ENCODE measurements around the gene SOX5. TPM values are rescaled to one million over a fixed set of nuclear protein-coding genes. Genes with fewer than 3 reads are reported as not detected.
"Not testable (repeated sequence)": the region's sequence is repeated elsewhere in the genome, so short reads cannot be mapped to it uniquely, and the experiment has no call there.

SOX5 gene
- total and polyA plus RNA-seq, 2 experiments from 2014 or later: 1.0 to 4.7 TPM

DNA sequence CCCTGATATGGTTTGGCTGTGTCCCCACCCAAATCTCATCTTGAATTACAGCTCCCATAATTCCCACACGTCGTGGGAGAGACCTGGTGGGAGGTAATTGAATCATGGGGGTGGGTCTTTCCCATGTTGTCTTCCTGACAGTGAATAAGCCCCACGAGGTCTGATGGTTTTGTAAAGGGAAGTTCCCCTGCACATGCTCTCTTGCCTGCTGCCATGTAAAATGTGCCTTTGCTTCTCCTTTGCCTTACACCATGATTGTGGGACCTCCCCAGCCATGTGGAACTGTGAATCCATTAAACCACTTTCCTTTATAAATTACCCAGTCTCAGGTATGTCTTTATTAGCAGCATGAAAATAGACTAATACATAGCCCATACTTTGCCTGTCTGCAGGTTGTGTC, 458.4 kb downstream of the SOX5 start:
- not testable (repeated sequence) for H3K4me3 Mint-ChIP-seq; H3K27me3 ChIP-seq (ENCODE audit: insufficient read depth); H3K27me3 Mint-ChIP-seq (ENCODE audit: insufficient read depth, low read depth, poor library complexity); ATAC-seq; H3K79me2 ChIP-seq (replicated peaks; ENCODE audit: insufficient read depth); DNase-seq (ENCODE audit: low spot score); H3K27ac ChIP-seq (ENCODE audit: low read depth); H2AFZ ChIP-seq; H4K20me1 ChIP-seq (replicated peaks; ENCODE audit: insufficient read depth); H3K4me1 Mint-ChIP-seq; H3K27ac Mint-ChIP-seq; H3K4me1 ChIP-seq (ENCODE audit: insufficient read depth); H3K36me3 ChIP-seq (ENCODE audit: insufficient read depth); H3K4me3 ChIP-seq; H3F3A ChIP-seq (replicated peaks; ENCODE audit: low read depth); H3K9me2 ChIP-seq (ENCODE audit: insufficient read depth); H3K4me2 ChIP-seq
- peaks cover 28% of the 10 kb centered on the region for H3K9me3 Mint-ChIP-seq
- peaks cover 11% of the 10 kb centered on the region; the same call in 2 of the 3 replicates for H3K36me3 Mint-ChIP-seq (ENCODE audit: low read depth)

DNA sequence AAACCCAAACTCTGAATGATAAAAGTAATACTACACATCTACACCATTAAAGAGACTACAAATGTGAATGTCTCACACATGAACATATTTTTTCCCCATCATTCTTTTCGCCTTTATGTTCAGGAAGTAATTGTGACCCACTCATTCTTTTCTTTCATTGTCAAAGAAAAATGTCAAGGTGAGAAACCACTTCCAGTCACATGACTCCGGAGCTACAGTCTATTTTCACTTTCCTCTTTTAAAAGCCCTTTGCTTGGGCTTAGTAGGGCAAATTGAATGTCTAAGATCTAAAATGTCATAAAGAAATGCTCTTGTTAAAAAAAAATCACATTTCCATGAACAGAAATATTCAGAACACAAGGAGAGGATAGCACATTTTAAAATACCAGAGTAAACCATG, 461.3 kb downstream of the SOX5 start:
- no peaks in the 10 kb centered on the region for H3K27me3 Mint-ChIP-seq (ENCODE audit: insufficient read depth, low read depth, poor library complexity)
- Histone ChIP-seq H3K9me2 (ENCODE audit: insufficient read depth) (no peaks in the 10 kb centered on the region), H3K27ac (ENCODE audit: low read depth) (no peak overlapping the region), H3K36me3 (ENCODE audit: insufficient read depth) (no peaks in the 10 kb centered on the region), H3K27me3 (ENCODE audit: insufficient read depth) (no peaks in the 10 kb centered on the region), H3K4me2 (no peak overlapping the region), H3K4me3 (no peak overlapping the region), H4K20me1 (replicated peaks; ENCODE audit: insufficient read depth) (no peaks in the 10 kb centered on the region), H3F3A (replicated peaks; ENCODE audit: low read depth) (no peaks in the 10 kb centered on the region), H3K4me1 (ENCODE audit: insufficient read depth) (no peaks in the 10 kb centered on the region), H3K79me2 (replicated peaks; ENCODE audit: insufficient read depth) (no peaks in the 10 kb centered on the region), H2AFZ (no peak overlapping the region)
- peaks cover 28% of the 10 kb centered on the region for H3K9me3 Mint-ChIP-seq
- H3K4me1 Mint-ChIP-seq: no peaks in the 10 kb centered on the region
- ATAC-seq (no peak), DNase-seq (ENCODE audit: low spot score) (no peak)
- no peak overlapping the region for H3K27ac Mint-ChIP-seq
- TF ChIP-seq, protein P1, sequence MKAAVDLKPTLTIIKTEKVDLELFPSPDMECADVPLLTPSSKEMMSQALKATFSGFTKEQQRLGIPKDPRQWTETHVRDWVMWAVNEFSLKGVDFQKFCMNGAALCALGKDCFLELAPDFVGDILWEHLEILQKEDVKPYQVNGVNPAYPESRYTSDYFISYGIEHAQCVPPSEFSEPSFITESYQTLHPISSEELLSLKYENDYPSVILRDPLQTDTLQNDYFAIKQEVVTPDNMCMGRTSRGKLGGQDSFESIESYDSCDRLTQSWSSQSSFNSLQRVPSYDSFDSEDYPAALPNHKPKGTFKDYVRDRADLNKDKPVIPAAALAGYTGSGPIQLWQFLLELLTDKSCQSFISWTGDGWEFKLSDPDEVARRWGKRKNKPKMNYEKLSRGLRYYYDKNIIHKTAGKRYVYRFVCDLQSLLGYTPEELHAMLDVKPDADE (IDR thresholded peaks at IDR 0.05): no peak
- TF ChIP-seq NANOG (IDR thresholded peaks at IDR 0.05; ENCODE audit: borderline replicate concordance): no peak
- TF ChIP-seq JUNB (IDR thresholded peaks at IDR 0.05; ENCODE audit: unreplicated experiment): no peak
- no peak for TF ChIP-seq ZNF114 (CRISPR knock-in tag; IDR thresholded peaks at IDR 0.05)
- no peak for TF ChIP-seq ZNF331 (CRISPR knock-in tag; IDR thresholded peaks at IDR 0.05; ENCODE audit: low read depth)
- no peak for TF ChIP-seq EZH2 (IDR thresholded peaks at IDR 0.05; ENCODE audit: low read depth, unreplicated experiment)
- TF ChIP-seq, protein P2, sequence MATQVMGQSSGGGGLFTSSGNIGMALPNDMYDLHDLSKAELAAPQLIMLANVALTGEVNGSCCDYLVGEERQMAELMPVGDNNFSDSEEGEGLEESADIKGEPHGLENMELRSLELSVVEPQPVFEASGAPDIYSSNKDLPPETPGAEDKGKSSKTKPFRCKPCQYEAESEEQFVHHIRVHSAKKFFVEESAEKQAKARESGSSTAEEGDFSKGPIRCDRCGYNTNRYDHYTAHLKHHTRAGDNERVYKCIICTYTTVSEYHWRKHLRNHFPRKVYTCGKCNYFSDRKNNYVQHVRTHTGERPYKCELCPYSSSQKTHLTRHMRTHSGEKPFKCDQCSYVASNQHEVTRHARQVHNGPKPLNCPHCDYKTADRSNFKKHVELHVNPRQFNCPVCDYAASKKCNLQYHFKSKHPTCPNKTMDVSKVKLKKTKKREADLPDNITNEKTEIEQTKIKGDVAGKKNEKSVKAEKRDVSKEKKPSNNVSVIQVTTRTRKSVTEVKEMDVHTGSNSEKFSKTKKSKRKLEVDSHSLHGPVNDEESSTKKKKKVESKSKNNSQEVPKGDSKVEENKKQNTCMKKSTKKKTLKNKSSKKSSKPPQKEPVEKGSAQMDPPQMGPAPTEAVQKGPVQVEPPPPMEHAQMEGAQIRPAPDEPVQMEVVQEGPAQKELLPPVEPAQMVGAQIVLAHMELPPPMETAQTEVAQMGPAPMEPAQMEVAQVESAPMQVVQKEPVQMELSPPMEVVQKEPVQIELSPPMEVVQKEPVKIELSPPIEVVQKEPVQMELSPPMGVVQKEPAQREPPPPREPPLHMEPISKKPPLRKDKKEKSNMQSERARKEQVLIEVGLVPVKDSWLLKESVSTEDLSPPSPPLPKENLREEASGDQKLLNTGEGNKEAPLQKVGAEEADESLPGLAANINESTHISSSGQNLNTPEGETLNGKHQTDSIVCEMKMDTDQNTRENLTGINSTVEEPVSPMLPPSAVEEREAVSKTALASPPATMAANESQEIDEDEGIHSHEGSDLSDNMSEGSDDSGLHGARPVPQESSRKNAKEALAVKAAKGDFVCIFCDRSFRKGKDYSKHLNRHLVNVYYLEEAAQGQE (IDR thresholded peaks at IDR 0.05; ENCODE audit: unreplicated experiment): no peak
- TF ChIP-seq, protein P3, sequence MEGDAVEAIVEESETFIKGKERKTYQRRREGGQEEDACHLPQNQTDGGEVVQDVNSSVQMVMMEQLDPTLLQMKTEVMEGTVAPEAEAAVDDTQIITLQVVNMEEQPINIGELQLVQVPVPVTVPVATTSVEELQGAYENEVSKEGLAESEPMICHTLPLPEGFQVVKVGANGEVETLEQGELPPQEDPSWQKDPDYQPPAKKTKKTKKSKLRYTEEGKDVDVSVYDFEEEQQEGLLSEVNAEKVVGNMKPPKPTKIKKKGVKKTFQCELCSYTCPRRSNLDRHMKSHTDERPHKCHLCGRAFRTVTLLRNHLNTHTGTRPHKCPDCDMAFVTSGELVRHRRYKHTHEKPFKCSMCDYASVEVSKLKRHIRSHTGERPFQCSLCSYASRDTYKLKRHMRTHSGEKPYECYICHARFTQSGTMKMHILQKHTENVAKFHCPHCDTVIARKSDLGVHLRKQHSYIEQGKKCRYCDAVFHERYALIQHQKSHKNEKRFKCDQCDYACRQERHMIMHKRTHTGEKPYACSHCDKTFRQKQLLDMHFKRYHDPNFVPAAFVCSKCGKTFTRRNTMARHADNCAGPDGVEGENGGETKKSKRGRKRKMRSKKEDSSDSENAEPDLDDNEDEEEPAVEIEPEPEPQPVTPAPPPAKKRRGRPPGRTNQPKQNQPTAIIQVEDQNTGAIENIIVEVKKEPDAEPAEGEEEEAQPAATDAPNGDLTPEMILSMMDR (conservative IDR thresholded peaks at IDR 0.05; ENCODE audit: low read depth in 2 of 2): no peak
- no peak for TF ChIP-seq STAT1 (IDR thresholded peaks at IDR 0.05; ENCODE audit: unreplicated experiment)
- TF ChIP-seq POLR2AphosphoS5 (IDR thresholded peaks at IDR 0.05; ENCODE audit: low read depth): no peak
- TF ChIP-seq EZH2phosphoT487 (IDR thresholded peaks at IDR 0.05; ENCODE audit: unreplicated experiment): no peak
- TF ChIP-seq CREB1 (CRISPR knock-in tag; IDR thresholded peaks at IDR 0.05; ENCODE audit: low read depth): no peak
- H3K36me3 Mint-ChIP-seq (ENCODE audit: low read depth): peaks cover 11% of the 10 kb centered on the region; the same call in 2 of the 3 replicates
- H3K4me3 Mint-ChIP-seq: no peak overlapping the region
